ENCODE data around the gene MAF. TPM values are rescaled to one million over a fixed set of nuclear protein-coding genes. Genes with fewer than 3 reads are reported as not detected.

Gene MAF
- total and polyA plus RNA-seq, 8 donors: 1.6 to 17.0 (median 3.0) TPM

DNA sequence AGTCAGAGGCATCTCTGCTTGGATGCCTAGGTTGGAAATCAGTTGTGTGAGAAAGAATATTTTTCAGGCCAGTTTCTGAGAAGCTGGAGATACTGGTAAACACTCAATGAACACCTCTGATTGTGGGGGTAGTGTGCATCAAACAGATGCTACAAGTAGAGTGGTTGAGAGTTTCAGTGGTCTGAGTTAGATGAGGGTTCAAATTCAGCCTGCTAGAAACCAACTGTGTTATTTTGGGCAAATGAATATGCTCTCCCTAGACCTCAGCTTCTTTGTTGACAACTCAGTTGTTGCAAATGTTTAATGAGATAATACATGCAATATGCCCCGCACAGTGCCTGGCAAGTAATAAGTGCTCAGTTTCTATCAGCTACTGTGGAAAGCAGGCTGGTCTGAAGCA is 25.2 kb upstream of the MAF start:
- Histone ChIP-seq H3K4me3 (no peak overlapping the region), H3K4me1 (no peaks in the 10 kb centered on the region), H3K9me3 (no peaks in the 10 kb centered on the region), H3K27ac (no peak overlapping the region), H3K36me3 (no peaks in the 10 kb centered on the region), H3K27me3 (no peaks in the 10 kb centered on the region)
- WGBS, 2 donors: 85 to 96% methylated on average over 1 of the region's 1 CpG
- DNase-seq (no peak), FAIRE-seq (no peak), ATAC-seq (no peak)
- no peak for TF ChIP-seq CTCF (IDR thresholded peaks at IDR 0.05)
- intact Hi-C loops (cut with DNase I): no loop called here

- intact Hi-C loops (cut with DNase I): no loop called here
- Histone ChIP-seq H3K4me3 (no peak overlapping the region), H3K36me3 (no peaks in the 10 kb centered on the region), H3K4me1 (no peaks in the 10 kb centered on the region), H3K27ac (no peak overlapping the region), H3K9me3 (no peaks in the 10 kb centered on the region), H3K27me3 (no peaks in the 10 kb centered on the region)
- TF ChIP-seq CTCF (IDR thresholded peaks at IDR 0.05): no peak
- 53 to 57% methylated on average over 2 of the region's 2 CpGs for WGBS, 2 donors
- FAIRE-seq: no peak
- ATAC-seq: no peak
- no peak for DNase-seq
Observed at GRCh38 chr16:79623824-79624223, 23.3 kb upstream of the MAF start.

DNA sequence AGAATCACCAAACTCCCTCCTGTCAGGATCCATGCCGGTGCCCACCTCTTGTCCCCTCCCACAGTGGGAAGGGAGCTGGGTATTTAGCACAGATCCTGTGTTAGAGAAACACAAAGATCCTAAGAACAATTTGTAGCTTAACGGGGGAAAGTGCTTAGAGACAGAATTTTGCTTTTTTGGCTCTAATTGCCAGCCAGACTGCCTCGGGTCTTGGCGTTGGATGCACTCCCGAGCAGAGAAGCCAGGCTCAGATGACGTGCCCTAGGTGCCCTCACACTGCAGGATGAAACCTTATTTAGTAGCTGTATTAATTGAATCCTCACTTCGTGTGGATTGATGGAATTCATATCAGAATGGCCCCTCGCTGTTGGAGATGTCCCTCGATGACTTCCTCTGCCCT is 22.5 kb upstream of the MAF start:
- Histone ChIP-seq H3K9me3 (no peaks in the 10 kb centered on the region), H3K36me3 (no peaks in the 10 kb centered on the region), H3K27me3 (no peaks in the 10 kb centered on the region), H3K27ac (no peak overlapping the region), H3K4me3 (no peak overlapping the region), H3K4me1 (no peaks in the 10 kb centered on the region)
- DNase-seq (no peak), ATAC-seq (no peak), FAIRE-seq (no peak)
- intact Hi-C loops (cut with DNase I): no loop called here
- WGBS, 2 donors: 56 to 71% methylated on average over 9 of the region's 9 CpGs
- TF ChIP-seq CTCF (IDR thresholded peaks at IDR 0.05): no peak

DNA sequence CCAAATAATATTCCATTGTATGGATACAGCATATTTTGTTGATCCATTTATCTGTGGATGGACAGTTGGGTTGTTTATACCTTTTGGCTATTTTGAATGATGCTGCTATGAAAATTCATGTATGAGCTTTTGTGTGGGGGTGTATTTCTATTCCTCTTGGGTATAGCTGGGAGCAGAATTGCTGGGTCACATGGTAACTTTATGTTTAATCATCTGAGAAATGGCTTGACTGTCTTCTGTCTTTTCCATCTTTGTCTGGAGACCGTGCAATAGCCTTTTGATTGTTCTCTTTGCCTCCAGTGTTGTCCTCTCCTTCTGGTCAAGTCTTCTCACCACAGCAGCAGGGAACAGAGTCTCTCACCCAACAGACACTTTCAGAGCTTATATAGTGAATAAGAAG is 20.5 kb upstream of the MAF start:
- Histone ChIP-seq H3K4me1 (no peaks in the 10 kb centered on the region), H3K9me3 (no peaks in the 10 kb centered on the region), H3K4me3 (no peak overlapping the region), H3K27me3 (no peaks in the 10 kb centered on the region), H3K36me3 (no peaks in the 10 kb centered on the region), H3K27ac (no peak overlapping the region)
- DNase-seq (no peak), ATAC-seq (no peak), FAIRE-seq (no peak)
- intact Hi-C loops (cut with DNase I): no loop called here
- WGBS, 2 donors: 65 to 72% methylated on average over 1 of the region's 1 CpG
- TF ChIP-seq CTCF (IDR thresholded peaks at IDR 0.05): no peak

- TF ChIP-seq CTCF (IDR thresholded peaks at IDR 0.05): no peak
- WGBS, 2 donors: 76 to 91% methylated on average over 7 of the region's 7 CpGs
- Histone ChIP-seq H3K4me1 (no peaks in the 10 kb centered on the region), H3K27me3 (no peaks in the 10 kb centered on the region), H3K36me3 (no peaks in the 10 kb centered on the region), H3K9me3 (no peaks in the 10 kb centered on the region), H3K4me3 (no peak overlapping the region), H3K27ac (no peak overlapping the region)
- intact Hi-C loops (cut with DNase I): no loop called here
- no peak for DNase-seq
- ATAC-seq: peak in 1 of 4 donors; percentile 15
- no peak for FAIRE-seq
Observed at GRCh38 chr16:79618692-79619050, 18.1 kb upstream of the MAF start.
